HEK293T (cell line): ENCODE results near the gene EIF2S3.

Experiments used
- CTCF ChIA-PET: fragments of 350-600 bp; formaldehyde crosslinking; extraction: SDS; loops from one replicate; lab custom pipeline; 2021; ENCODE audit warnings: antibody characterized with exemption, inconsistent platforms; lab: Yijun Ruan, JAX
- POLR2A ChIA-PET: fragments of 350-600 bp; formaldehyde crosslinking; extraction: SDS; loops from one replicate; lab custom pipeline; 2020; ENCODE audit warnings: antibody characterized with exemption, inconsistent platforms; lab: Yijun Ruan, JAX
- DNase-seq: peaks from one replicate; pipeline ENCODE4 v3.0.0; 2012; ENCODE audit warnings: mixed read lengths; ENCODE audit errors: extremely low spot score
- ARNT ChIP-seq: fragments of 450-650 bp; IDR thresholded peaks from 2 replicates; pipeline ENCODE4 v1.6.1; 2017; ENCODE audit warnings: mild to moderate bottlenecking
- BHLHE40 ChIP-seq: fragments of 450-650 bp; IDR thresholded peaks from 2 replicates; pipeline ENCODE4 v1.6.1; 2016; ENCODE audit warnings: mild to moderate bottlenecking, moderate library complexity, borderline replicate concordance
- CTBP1 ChIP-seq: fragments of 450-650 bp; IDR thresholded peaks from 2 replicates; pipeline ENCODE4 v1.6.1; 2016; ENCODE audit warnings: borderline replicate concordance
- ELF4 ChIP-seq: fragments of 450-650 bp; IDR thresholded peaks from 2 replicates; pipeline ENCODE4 v1.6.1; 2017; ENCODE audit warnings: antibody characterized with exemption
- FOXA1 ChIP-seq: fragments of 450-650 bp; IDR thresholded peaks from 2 replicates; pipeline ENCODE4 v1.6.1; 2016; ENCODE audit warnings: mild to moderate bottlenecking
- FOXK2 ChIP-seq: fragments of 450-650 bp; IDR thresholded peaks from 2 replicates; pipeline ENCODE4 v1.6.1; 2016; ENCODE audit warnings: mild to moderate bottlenecking
- FOXM1 ChIP-seq: fragments of 450-650 bp; IDR thresholded peaks from 2 replicates; pipeline ENCODE4 v1.6.1; 2017; ENCODE audit warnings: mild to moderate bottlenecking, borderline replicate concordance
- HDGF ChIP-seq: fragments of 450-650 bp; IDR thresholded peaks from 2 replicates; pipeline ENCODE4 v1.6.1; 2017; ENCODE audit warnings: antibody characterized with exemption, borderline replicate concordance
- L3MBTL2 ChIP-seq: fragments of 450-650 bp; conservative IDR thresholded peaks from 2 replicates; pipeline ENCODE4 v1.6.1; 2016; ENCODE audit warnings: mild to moderate bottlenecking
- LEF1 ChIP-seq: fragments of 450-650 bp; IDR thresholded peaks from 2 replicates; pipeline ENCODE4 v1.6.1; 2017; ENCODE audit warnings: mild to moderate bottlenecking, borderline replicate concordance
- NFRKB ChIP-seq: fragments of 450-650 bp; IDR thresholded peaks from 2 replicates; pipeline ENCODE4 v1.6.1; 2016; ENCODE audit warnings: mild to moderate bottlenecking, moderate library complexity
- SP1 ChIP-seq: fragments of 450-650 bp; IDR thresholded peaks from 2 replicates; pipeline ENCODE4 v1.6.1; 2017
- SUZ12 ChIP-seq: fragments of 450-650 bp; IDR thresholded peaks from 2 replicates; pipeline ENCODE4 v1.6.1; 2016; ENCODE audit warnings: mild to moderate bottlenecking
- TARDBP ChIP-seq: fragments of 450-650 bp; IDR thresholded peaks from 2 replicates; pipeline ENCODE4 v1.6.1; 2016
- ZNF384 ChIP-seq: fragments of 450-650 bp; IDR thresholded peaks from 2 replicates; pipeline ENCODE4 v1.6.1; 2016
- TF ChIP-seq, protein P1 (sequence below): fragments of 450-650 bp; IDR thresholded peaks from 2 replicates; pipeline ENCODE4 v1.6.1; 2016

The EIF2S3 gene

DNA sequence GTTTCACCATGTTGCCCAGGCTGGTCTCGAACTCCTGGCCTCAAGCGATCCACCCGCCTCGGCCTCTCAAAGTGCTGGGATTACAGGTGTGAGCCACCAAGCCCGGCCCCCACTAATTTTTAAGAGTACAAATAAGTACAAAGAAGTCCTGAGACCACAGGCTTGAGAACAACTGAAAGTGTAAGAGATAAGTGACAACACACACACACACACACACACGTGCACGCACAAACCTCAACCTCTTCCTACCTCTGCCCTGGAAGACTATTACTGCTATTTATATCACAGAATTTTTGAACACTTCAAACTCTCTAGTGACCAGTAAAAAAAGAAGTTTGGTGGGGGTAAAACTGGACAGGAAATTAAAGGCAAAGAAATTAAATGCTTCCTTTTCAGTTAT is 35.3 kb upstream of the EIF2S3 start:
- POLR2A ChIA-PET = no interaction called here
- TF ChIP-seq FOXM1 (no peak), ARNT (no peak), SUZ12 (no peak), CTBP1 (no peak), L3MBTL2 (no peak), LEF1 (no peak), TARDBP (no peak), SP1 (no peak), HDGF (no peak), FOXK2 (no peak), NFRKB (no peak), ZNF384 (no peak), BHLHE40 (no peak), FOXA1 (no peak), ELF4 (no peak)
- TF ChIP-seq, protein P1, sequence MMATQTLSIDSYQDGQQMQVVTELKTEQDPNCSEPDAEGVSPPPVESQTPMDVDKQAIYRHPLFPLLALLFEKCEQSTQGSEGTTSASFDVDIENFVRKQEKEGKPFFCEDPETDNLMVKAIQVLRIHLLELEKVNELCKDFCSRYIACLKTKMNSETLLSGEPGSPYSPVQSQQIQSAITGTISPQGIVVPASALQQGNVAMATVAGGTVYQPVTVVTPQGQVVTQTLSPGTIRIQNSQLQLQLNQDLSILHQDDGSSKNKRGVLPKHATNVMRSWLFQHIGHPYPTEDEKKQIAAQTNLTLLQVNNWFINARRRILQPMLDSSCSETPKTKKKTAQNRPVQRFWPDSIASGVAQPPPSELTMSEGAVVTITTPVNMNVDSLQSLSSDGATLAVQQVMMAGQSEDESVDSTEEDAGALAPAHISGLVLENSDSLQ = no peak
- CTCF ChIA-PET = no interaction called here
- DNase-seq = no peak

DNA sequence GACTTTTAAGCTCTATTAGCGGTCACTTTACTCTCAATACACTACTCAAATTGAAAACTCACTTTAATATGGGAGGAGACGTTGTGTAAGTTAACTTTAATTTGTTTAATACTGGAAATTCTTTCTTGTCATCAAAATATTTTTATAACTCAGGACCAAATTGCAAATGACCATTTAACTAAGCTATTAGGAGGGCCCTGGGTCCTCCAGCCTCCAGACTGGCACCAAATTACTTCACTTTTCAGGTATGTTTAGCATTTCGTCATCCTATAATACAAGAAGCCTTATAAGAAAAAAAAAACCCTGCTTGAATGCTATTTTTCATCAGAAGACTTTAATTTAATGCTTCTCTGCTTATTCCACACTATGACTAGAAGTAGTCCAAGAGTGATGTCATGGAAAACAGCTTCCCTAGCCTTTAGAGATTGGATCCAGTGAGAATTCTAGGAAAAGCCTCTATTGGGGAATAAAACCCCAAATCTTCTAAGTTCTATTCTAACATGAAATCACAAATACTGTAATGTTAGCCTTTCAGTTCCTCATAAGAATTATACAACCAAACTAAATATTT is 34.4 kb upstream of the EIF2S3 start:
- ChIA-PET POLR2A (interaction anchor here (0.6 to 0.9 kb wide), 3 partner anchors 113 to 238 kb away, joined by 3 to 4 read pairs (median 3); partner anchors contain the start of genes APOO, CXorf58 and SAT1), CTCF (interaction anchor here (0.5 to 0.7 kb wide), 2 partner anchors 34 to 119 kb away, joined by 3 to 6 read pairs; no protein-coding TSS in a partner anchor)
- no peak for TF ChIP-seq LEF1
- no peak for TF ChIP-seq TARDBP
- no peak for TF ChIP-seq ZNF384
- TF ChIP-seq ARNT = no peak
- TF ChIP-seq FOXM1 = no peak
- DNase-seq = no peak

DNA sequence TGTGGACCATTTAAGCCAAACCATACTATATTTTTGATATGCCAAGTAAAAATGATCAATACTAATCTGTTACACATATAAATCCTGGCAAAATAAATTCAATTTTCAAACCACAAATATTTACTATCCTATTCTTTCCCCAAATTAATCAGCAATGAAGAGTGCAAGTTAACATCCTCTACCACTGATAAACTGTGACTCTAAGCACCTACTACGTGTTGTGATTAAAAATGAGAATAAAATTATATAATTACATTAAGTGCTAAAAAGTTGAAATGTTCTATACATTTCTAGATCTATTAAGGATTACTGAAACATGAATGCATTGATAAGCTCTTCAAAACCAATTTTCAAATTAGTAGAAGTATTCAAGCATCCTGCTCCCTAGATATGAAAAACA is 31.2 kb upstream of the EIF2S3 start:
- ChIA-PET CTCF (no interaction called here), POLR2A (no interaction called here)
- no peak for DNase-seq
- no peak for TF ChIP-seq ZNF384
- no peak for TF ChIP-seq TARDBP
- no peak for TF ChIP-seq FOXK2
- TF ChIP-seq FOXA1 = no peak
- no peak for TF ChIP-seq L3MBTL2
- TF ChIP-seq BHLHE40 = no peak
- no peak for TF ChIP-seq FOXM1
- TF ChIP-seq LEF1 = no peak
- no peak for TF ChIP-seq SUZ12
- no peak for TF ChIP-seq HDGF

DNA sequence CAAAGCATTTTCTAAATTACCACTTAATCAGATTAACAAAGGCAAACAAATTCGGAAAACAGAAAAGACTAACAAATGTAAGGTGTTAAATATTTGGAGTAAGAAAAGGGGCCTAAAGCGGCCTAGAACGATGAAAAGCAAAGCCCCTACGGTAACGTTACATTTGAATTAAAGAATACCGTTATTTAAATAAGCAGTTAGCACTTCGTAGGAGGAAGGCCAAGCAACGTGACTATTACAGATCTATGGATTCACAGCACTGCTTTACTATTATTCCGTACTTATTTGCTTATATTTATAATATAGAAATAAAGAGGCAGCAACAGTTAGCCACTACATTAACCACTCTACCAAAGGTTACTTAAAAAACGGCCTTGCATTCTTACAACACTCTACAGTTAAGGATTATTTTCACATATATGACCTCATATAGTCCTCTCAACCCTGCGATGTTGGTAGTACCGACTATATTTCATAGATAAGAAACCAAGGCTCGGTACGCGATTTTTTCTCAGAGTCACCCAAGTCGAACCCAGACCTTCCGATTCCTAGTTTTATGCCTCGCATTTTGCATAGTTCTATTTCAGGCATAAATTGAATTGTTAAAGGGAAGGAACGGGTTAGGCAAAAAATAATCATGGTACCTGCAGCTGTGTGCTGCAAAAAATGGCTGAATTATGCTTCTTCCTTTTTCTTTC is 30.6 kb upstream of the EIF2S3 start:
- ChIA-PET CTCF (no interaction called here), POLR2A (no interaction called here)
- DNase-seq = no peak
- TF ChIP-seq HDGF (no peak), CTBP1 (no peak), LEF1 (no peak), ARNT (no peak), FOXK2 (no peak), SP1 (no peak), NFRKB (no peak), BHLHE40 (no peak), ELF4 (no peak), FOXA1 (no peak), SUZ12 (no peak), L3MBTL2 (no peak), FOXM1 (no peak), TARDBP (no peak), ZNF384 (no peak)
- TF ChIP-seq, protein P1 = no peak

DNA sequence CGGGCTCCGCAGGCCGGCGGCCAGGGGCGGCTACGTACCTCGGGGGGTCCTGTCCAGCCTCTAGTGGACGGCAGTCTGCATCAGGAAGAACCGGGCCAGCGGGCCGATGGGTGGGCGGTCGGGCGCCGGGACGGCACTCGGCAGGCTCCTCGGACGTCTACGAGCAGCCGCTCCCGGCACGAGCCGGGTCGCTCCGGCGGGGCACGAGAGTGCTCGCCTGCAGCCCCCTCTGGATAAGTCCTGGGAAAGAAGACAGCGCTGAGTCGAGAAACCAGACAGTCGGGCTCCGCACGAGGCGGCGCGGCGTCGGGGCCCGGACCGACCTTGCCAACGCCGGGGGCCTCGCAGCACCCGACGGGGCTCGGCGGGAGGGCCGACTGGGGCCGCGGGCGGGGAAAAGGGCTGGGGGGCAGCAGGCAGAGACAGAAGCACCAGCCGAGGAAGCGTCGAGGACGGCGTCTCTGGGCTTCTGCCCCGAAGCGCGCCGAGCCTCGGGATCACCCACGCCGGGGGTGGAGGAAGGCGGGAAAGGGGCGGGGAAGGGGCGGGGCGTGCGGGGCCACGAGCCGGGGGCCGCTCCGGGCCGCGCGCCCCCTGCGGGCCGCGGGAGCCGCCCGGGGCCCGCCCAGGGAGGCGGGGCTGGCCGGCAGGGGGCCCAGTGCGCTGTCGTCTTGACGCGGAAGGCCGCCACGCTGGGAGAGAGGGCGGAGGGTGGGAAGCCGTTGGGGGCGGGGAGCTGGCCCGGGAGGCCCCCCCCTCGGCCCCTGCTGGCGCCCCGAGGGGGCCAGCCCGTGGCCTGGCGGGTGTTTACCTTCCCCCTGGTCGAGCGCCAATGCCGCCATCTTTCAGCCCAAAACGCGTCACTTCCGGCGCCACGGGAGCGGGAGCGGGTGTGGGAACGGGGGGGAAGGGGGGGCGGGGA is 29.7 kb upstream of the EIF2S3 start:
- no peak for TF ChIP-seq CTBP1
- peak; percentile 87; the same call in 1 of the 2 replicates for TF ChIP-seq FOXM1
- CTCF ChIA-PET = interaction anchor here (0.6 to 2.3 kb wide), 2 partner anchors 12 to 29 kb away, joined by 3 to 11 read pairs; no protein-coding TSS in a partner anchor
- POLR2A ChIA-PET = interaction anchor here (0.8 to 3.5 kb wide), 13 partner anchors 8 to 242 kb away, joined by 3 to 30 read pairs (median 4); partner anchors contain the start of genes EIF2S3 and SAT1

DNA sequence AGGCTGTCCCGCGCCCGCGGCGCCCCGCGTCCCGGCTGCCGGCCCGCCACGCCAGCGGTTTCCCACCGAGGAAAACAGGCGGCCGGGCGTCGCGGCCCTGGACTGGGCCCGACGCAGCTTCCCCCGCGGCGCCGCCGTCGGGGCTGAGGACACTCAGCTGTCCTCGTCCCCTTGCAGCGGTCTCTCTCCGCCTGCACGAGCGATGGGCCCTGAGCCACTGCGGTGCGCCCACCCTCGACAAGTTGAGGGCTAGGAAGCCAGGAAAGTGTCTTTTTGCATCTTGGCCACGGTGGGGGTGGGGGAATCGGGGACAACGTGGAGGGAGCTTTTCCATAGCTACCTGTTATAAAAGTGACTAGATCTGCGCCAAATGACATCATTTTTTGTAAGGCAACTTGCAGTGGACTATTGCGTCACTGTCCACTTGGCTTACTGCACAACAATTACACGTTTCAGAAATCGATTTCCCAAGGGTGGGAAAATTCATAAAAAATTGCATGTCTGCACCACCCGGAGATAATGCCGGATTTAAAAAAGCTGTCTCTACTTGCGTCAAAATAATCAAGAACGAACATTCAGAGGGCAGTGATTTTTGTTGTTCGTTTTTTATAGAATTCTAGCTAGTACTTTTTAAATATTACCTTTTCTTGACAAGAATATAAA is 28.9 kb upstream of the EIF2S3 start:
- CTCF ChIA-PET = interaction anchor here (0.6 to 2.3 kb wide), 3 partner anchors 13 to 104 kb away, joined by 3 to 11 read pairs (median 4); no protein-coding TSS in a partner anchor
- TF ChIP-seq ARNT = no peak
- TF ChIP-seq SP1 = no peak
- TF ChIP-seq FOXA1 = no peak
- TF ChIP-seq LEF1 = no peak
- TF ChIP-seq FOXM1 = 0 out of 2 replicates have a peak, but pooled peaks have one; percentile 1
- TF ChIP-seq L3MBTL2 = peak; percentile 89
- TF ChIP-seq CTBP1 = no peak
- no peak for DNase-seq
- POLR2A ChIA-PET = interaction anchor here (0.6 to 3.5 kb wide), 16 partner anchors 8 to 274 kb away, joined by 3 to 30 read pairs (median 3); partner anchors contain the start of genes EIF2S3 and SAT1

More for the DNA sequence above, 29.7 kb upstream of the EIF2S3 start:
- peak; percentile 86 for DNase-seq
